OCI-LY7 (cell line): ENCODE data around the gene FABP1.

Experiments
- CTCF ChIP-seq: fragments of 200-600 bp; sonication (generic); conservative IDR thresholded peaks from 2 replicates; pipeline ENCODE4 v1.5.1; 2014; ENCODE audit warnings: mild to moderate bottlenecking, antibody characterized with exemption, low read length, moderate library complexity, mixed read lengths
- EZH2phosphoT487 ChIP-seq: fragments of 200-600 bp; sonication (generic); IDR thresholded peaks from 2 replicates; pipeline ENCODE4 v1.6.1; 2018; ENCODE audit warnings: low read depth, borderline replicate concordance, mild to moderate bottlenecking, mixed run types, antibody characterized with exemption, low read length, moderate library complexity, mixed read lengths

- TF ChIP-seq EZH2phosphoT487 (no peak), CTCF (no peak)
Measured at GRCh38 chr2:88133875-88134274, 6.0 kb upstream of the FABP1 start.
